Keratinocyte (primary cell): ENCODE measurements around the gene CLOCK. TPM values are rescaled to one million over a fixed set of nuclear protein-coding genes. Genes with fewer than 3 reads are reported as not detected.

Source experiments
- DNase-seq: peaks from one replicate; pipeline ENCODE4 v3.0.0-alpha.2; 2011; ENCODE audit warnings: low read depth, missing footprints, low spot score
- FAIRE-seq: peaks from 2 replicates; lab custom pipeline; 2011; peaks lifted over from hg19 to GRCh38; lab: Jason Lieb, UNC
- H2AFZ ChIP-seq: 2 replicates; pipeline ENCODE4 v1.6.0; 2012; ENCODE audit warnings: low read length, control low read depth, inconsistent platforms; ENCODE audit not compliant: control insufficient read depth
- H3K27ac ChIP-seq: 2 replicates; pipeline ENCODE4 v1.5.1; 2011; ENCODE audit warnings: low read length; ENCODE audit not compliant: control insufficient read depth, insufficient read depth
- H3K27me3 ChIP-seq: 3 replicates; pipeline ENCODE4 v1.6.0; 2011; ENCODE audit warnings: low read length; ENCODE audit not compliant: control insufficient read depth, insufficient read depth; ENCODE audit errors: extremely low read depth
- H3K36me3 ChIP-seq, 2 experiments: 2 replicates in 1 of 2; 3 replicates in 1 of 2; pipeline ENCODE4 v1.5.1; 2011; ENCODE audit warnings: low read length in 2 of 2, mild to moderate bottlenecking in 1 of 2; ENCODE audit not compliant: control insufficient read depth in 2 of 2, insufficient read depth in 2 of 2; ENCODE audit errors: extremely low read depth in 1 of 2
- H3K4me1 ChIP-seq: 3 replicates; pipeline ENCODE4 v1.5.1; 2011; ENCODE audit warnings: low read length; ENCODE audit not compliant: control insufficient read depth, insufficient read depth; ENCODE audit errors: extremely low read depth
- H3K4me2 ChIP-seq: 3 replicates; pipeline ENCODE4 v1.6.0; 2011; ENCODE audit warnings: low read depth, low read length; ENCODE audit not compliant: control insufficient read depth, insufficient read depth; ENCODE audit errors: extremely low read depth
- H3K4me3 ChIP-seq, 3 experiments: fragments of 200-600 bp in 1 of 3; sonication (generic) in 1 of 3; 2 replicates in 2 of 3; 3 replicates in 1 of 3; pipeline ENCODE4 v1.5.1; 2011 to 2016; ENCODE audit warnings: low read length in 3 of 3, mild to moderate bottlenecking in 3 of 3, control low read depth in 2 of 3, inconsistent platforms in 1 of 3, low read depth in 1 of 3, mixed read lengths in 1 of 3, mixed run types in 1 of 3, moderate library complexity in 1 of 3; ENCODE audit not compliant: control insufficient read depth in 2 of 3, insufficient read depth in 2 of 3; ENCODE audit errors: extremely low read depth in 1 of 3
- H3K79me2 ChIP-seq: 2 replicates; pipeline ENCODE4 v1.6.0; 2012; ENCODE audit warnings: low read length; ENCODE audit not compliant: control insufficient read depth, insufficient read depth
- H3K9ac ChIP-seq: 3 replicates; pipeline ENCODE4 v1.6.0; 2011; ENCODE audit warnings: low read length; ENCODE audit not compliant: control insufficient read depth, insufficient read depth; ENCODE audit errors: extremely low read depth
- H3K9me1 ChIP-seq: 3 replicates; pipeline ENCODE4 v1.6.0; 2011; ENCODE audit warnings: low read length; ENCODE audit not compliant: control insufficient read depth, insufficient read depth; ENCODE audit errors: extremely low read depth
- H3K9me3 ChIP-seq: 2 replicates; pipeline ENCODE4 v1.5.1; 2012; ENCODE audit warnings: low read depth, low read length; ENCODE audit not compliant: control insufficient read depth
- H4K20me1 ChIP-seq: 3 replicates; pipeline ENCODE4 v1.6.0; 2011; ENCODE audit warnings: low read length; ENCODE audit not compliant: control insufficient read depth, insufficient read depth; ENCODE audit errors: extremely low read depth
- EZH2 ChIP-seq: IDR thresholded peaks from one replicate; pipeline ENCODE4 v1.6.1; 2012; ENCODE audit warnings: inconsistent platforms, mild to moderate bottlenecking, low read length, moderate library complexity
- dilution Hi-C: fragments of 300-500 bp; cut with MboI; formaldehyde crosslinking; loops from one replicate; pipeline ENCODE4 v1.7.0; 2020; ENCODE audit warnings: low sequenced_read_pairs; ENCODE audit not compliant: extremely low pct_ligation_motif_present
- polyA plus RNA-seq, 5 experiments: library from polyadenylated mRNA; depleted of rRNA in 3 of 5; stranded (reverse) in 3 of 5; stranded (forward) in 1 of 5; unstranded in 1 of 5; fragments of >200 nt; gene quantifications; 1 replicate in 1 of 5; 2 replicates in 3 of 5; 3 replicates in 1 of 5; pipeline versions ENCODE4 v1.2.1 to v1.2.3, GENCODE V29; 2011 to 2012; ENCODE audit warnings: missing spikeins in 2 of 5, low read depth in 1 of 5, low replicate concordance in 1 of 5
- small RNA-seq, 3 experiments: library from RNA; depleted of rRNA; stranded (forward); fragments of <200 nt; gene quantifications; one replicate each; pipeline ENCODE3, GENCODE V24; 2012; ENCODE audit warnings: low read depth in 3 of 3, low replicate concordance in 1 of 3; ENCODE audit not compliant: insufficient read length in 3 of 3
- TF ChIP-seq, protein P1 (sequence below), 3 experiments: IDR thresholded peaks in 1 of 3; conservative IDR thresholded peaks in 1 of 3; optimal IDR thresholded peaks in 1 of 3; 2 replicates in 2 of 3; 3 replicates in 1 of 3; pipeline versions ENCODE3 to v1.5.1; 2011; ENCODE audit warnings: low read length in 3 of 3, mild to moderate bottlenecking in 3 of 3, moderate library complexity in 2 of 3, control low read depth in 1 of 3, inconsistent platforms in 1 of 3; ENCODE audit not compliant: insufficient read depth in 2 of 3; ENCODE audit errors: extremely low read depth in 1 of 3

CLOCK gene
- polyA plus RNA-seq, 1 donor (not counting 4 experiments of a cell fraction or from before 2014, with no cell fraction given), result 27.1 TPM

DNA sequence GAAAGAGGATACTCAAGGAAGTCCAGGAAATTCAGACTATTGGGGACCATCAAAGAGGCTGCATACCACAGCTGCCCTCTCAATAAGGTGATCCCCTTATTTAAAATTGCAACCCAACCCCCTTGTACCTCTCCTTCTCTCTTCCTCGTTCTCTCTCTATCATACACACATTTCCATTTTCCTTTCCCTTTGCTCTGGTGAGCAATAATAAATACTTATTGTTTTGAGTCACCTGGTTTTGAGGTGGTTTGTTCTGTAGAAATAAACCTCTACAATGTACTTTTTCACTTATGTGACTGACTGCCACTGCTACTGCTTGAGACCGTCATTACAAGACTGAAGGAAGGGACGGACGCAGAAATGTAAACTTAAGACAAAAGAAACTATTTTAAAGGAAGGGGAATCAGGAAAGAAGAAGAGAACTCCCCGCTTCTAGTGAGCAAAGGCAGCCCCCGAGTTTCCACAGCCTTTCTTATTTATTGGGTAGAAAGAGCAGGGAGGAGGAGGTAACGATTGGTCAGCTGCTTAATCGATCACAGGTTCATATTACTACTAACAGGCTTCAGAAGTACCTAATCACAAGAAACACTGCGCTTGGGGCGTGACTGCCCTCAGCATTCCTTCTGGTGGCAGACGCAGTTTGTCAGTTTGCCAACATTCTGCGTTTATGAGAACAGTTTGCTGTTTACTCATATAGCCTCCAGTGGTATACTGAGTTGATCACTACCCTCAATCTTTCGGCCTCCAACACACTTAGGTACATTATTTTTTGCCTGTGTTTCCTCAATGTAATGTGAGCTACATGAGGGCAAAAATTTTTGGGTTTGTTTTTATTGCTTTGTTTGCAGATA is 167.9 kb downstream of the CLOCK start:
- Histone ChIP-seq H3K4me3 (peak overlapping the region in 2 of 3 experiments; percentile 12 to 40), H3K4me2 (peak overlapping the region; percentile 77), H3K9me3 (no peaks in the 10 kb centered on the region), H3K27ac (peak overlapping the region; percentile 49), H3K36me3 (no peaks in the 10 kb centered on the region), H4K20me1 (no peaks in the 10 kb centered on the region), H3K27me3 (no peaks in the 10 kb centered on the region), H3K9ac (no peak overlapping the region), H3K4me1 (peaks cover 14% of the 10 kb centered on the region), H3K79me2 (no peaks in the 10 kb centered on the region), H3K9me1 (no peaks in the 10 kb centered on the region), H2AFZ (peak overlapping the region; percentile 47)
- TF ChIP-seq, protein P1, sequence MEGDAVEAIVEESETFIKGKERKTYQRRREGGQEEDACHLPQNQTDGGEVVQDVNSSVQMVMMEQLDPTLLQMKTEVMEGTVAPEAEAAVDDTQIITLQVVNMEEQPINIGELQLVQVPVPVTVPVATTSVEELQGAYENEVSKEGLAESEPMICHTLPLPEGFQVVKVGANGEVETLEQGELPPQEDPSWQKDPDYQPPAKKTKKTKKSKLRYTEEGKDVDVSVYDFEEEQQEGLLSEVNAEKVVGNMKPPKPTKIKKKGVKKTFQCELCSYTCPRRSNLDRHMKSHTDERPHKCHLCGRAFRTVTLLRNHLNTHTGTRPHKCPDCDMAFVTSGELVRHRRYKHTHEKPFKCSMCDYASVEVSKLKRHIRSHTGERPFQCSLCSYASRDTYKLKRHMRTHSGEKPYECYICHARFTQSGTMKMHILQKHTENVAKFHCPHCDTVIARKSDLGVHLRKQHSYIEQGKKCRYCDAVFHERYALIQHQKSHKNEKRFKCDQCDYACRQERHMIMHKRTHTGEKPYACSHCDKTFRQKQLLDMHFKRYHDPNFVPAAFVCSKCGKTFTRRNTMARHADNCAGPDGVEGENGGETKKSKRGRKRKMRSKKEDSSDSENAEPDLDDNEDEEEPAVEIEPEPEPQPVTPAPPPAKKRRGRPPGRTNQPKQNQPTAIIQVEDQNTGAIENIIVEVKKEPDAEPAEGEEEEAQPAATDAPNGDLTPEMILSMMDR (optimal IDR thresholded peaks at IDR 0.05 in 1 of 3, IDR thresholded peaks at IDR 0.05 in 1 of 3, conservative IDR thresholded peaks at IDR 0.05 in 1 of 3; ENCODE audit: extremely low read depth in 1 of 3, insufficient read depth in 2 of 3, low read length in 3 of 3), result no peak
- no peak for TF ChIP-seq EZH2
- dilution Hi-C loops, result no loop called here
- DNase-seq (no peak), FAIRE-seq (peak; percentile 87)

Small RNA genes within 50 kb of the gene (small RNA-seq; reads per million reads assigned to genes)
- gene RF00019, result 0 reads per million in 3 experiments

Other genes with a start within 250 kb of the CLOCK start
- gene SRD5A3, start 200.7 kb downstream of the CLOCK start, polyA plus RNA-seq, result 7.3 to 15.9 TPM (median 15.6 TPM) in 3 replicates
- gene TMEM165, start 151.0 kb downstream of the CLOCK start, polyA plus RNA-seq, result 71.8 to 144 TPM (median 132 TPM) in 3 replicates
- gene PDCL2, start 45.3 kb upstream of the CLOCK start, polyA plus RNA-seq, result not detected in 3 replicates
- 4.1 to 12.0 TPM (median 5.2 TPM) in 3 replicates for gene NMU, start 89.4 kb upstream of the CLOCK start, polyA plus RNA-seq